Keratinocyte (primary cell): ENCODE results near the gene GTF2IRD1. TPM values are rescaled to one million over a fixed set of nuclear protein-coding genes. Genes with fewer than 3 reads are reported as not detected.

Experiments
- DNase-seq: peaks from one replicate; pipeline ENCODE4 v3.0.0-alpha.2; 2011; ENCODE audit warnings: low read depth, missing footprints, low spot score
- FAIRE-seq: peaks from 2 replicates; lab custom pipeline; 2011; peaks lifted over from hg19 to GRCh38; lab: Jason Lieb, UNC
- H2AFZ ChIP-seq: 2 replicates; pipeline ENCODE4 v1.6.0; 2012; ENCODE audit warnings: low read length, control low read depth, inconsistent platforms; ENCODE audit not compliant: control insufficient read depth
- H3K27ac ChIP-seq: 2 replicates; pipeline ENCODE4 v1.5.1; 2011; ENCODE audit warnings: low read length; ENCODE audit not compliant: control insufficient read depth, insufficient read depth
- H3K27me3 ChIP-seq: 3 replicates; pipeline ENCODE4 v1.6.0; 2011; ENCODE audit warnings: low read length; ENCODE audit not compliant: control insufficient read depth, insufficient read depth; ENCODE audit errors: extremely low read depth
- H3K36me3 ChIP-seq, 2 experiments: 2 replicates in 1 of 2; 3 replicates in 1 of 2; pipeline ENCODE4 v1.5.1; 2011; ENCODE audit warnings: low read length in 2 of 2, mild to moderate bottlenecking in 1 of 2; ENCODE audit not compliant: control insufficient read depth in 2 of 2, insufficient read depth in 2 of 2; ENCODE audit errors: extremely low read depth in 1 of 2
- H3K4me1 ChIP-seq: 3 replicates; pipeline ENCODE4 v1.5.1; 2011; ENCODE audit warnings: low read length; ENCODE audit not compliant: control insufficient read depth, insufficient read depth; ENCODE audit errors: extremely low read depth
- H3K4me2 ChIP-seq: 3 replicates; pipeline ENCODE4 v1.6.0; 2011; ENCODE audit warnings: low read depth, low read length; ENCODE audit not compliant: control insufficient read depth, insufficient read depth; ENCODE audit errors: extremely low read depth
- H3K4me3 ChIP-seq, 3 experiments: fragments of 200-600 bp in 1 of 3; sonication (generic) in 1 of 3; 2 replicates in 2 of 3; 3 replicates in 1 of 3; pipeline ENCODE4 v1.5.1; 2011 to 2016; ENCODE audit warnings: low read length in 3 of 3, mild to moderate bottlenecking in 3 of 3, control low read depth in 2 of 3, inconsistent platforms in 1 of 3, low read depth in 1 of 3, mixed read lengths in 1 of 3, mixed run types in 1 of 3, moderate library complexity in 1 of 3; ENCODE audit not compliant: control insufficient read depth in 2 of 3, insufficient read depth in 2 of 3; ENCODE audit errors: extremely low read depth in 1 of 3
- H3K79me2 ChIP-seq: 2 replicates; pipeline ENCODE4 v1.6.0; 2012; ENCODE audit warnings: low read length; ENCODE audit not compliant: control insufficient read depth, insufficient read depth
- H3K9ac ChIP-seq: 3 replicates; pipeline ENCODE4 v1.6.0; 2011; ENCODE audit warnings: low read length; ENCODE audit not compliant: control insufficient read depth, insufficient read depth; ENCODE audit errors: extremely low read depth
- H3K9me1 ChIP-seq: 3 replicates; pipeline ENCODE4 v1.6.0; 2011; ENCODE audit warnings: low read length; ENCODE audit not compliant: control insufficient read depth, insufficient read depth; ENCODE audit errors: extremely low read depth
- H3K9me3 ChIP-seq: 2 replicates; pipeline ENCODE4 v1.5.1; 2012; ENCODE audit warnings: low read depth, low read length; ENCODE audit not compliant: control insufficient read depth
- H4K20me1 ChIP-seq: 3 replicates; pipeline ENCODE4 v1.6.0; 2011; ENCODE audit warnings: low read length; ENCODE audit not compliant: control insufficient read depth, insufficient read depth; ENCODE audit errors: extremely low read depth
- EZH2 ChIP-seq: IDR thresholded peaks from one replicate; pipeline ENCODE4 v1.6.1; 2012; ENCODE audit warnings: inconsistent platforms, mild to moderate bottlenecking, low read length, moderate library complexity
- dilution Hi-C: fragments of 300-500 bp; cut with MboI; formaldehyde crosslinking; loops from one replicate; pipeline ENCODE4 v1.7.0; 2020; ENCODE audit warnings: low sequenced_read_pairs; ENCODE audit not compliant: extremely low pct_ligation_motif_present
- polyA plus RNA-seq, 5 experiments: library from polyadenylated mRNA; depleted of rRNA in 3 of 5; stranded (reverse) in 3 of 5; stranded (forward) in 1 of 5; unstranded in 1 of 5; fragments of >200 nt; gene quantifications; 1 replicate in 1 of 5; 2 replicates in 3 of 5; 3 replicates in 1 of 5; pipeline versions ENCODE4 v1.2.1 to v1.2.3, GENCODE V29; 2011 to 2012; ENCODE audit warnings: missing spikeins in 2 of 5, low read depth in 1 of 5, low replicate concordance in 1 of 5
- TF ChIP-seq, protein P1 (sequence below), 3 experiments: IDR thresholded peaks in 1 of 3; conservative IDR thresholded peaks in 1 of 3; optimal IDR thresholded peaks in 1 of 3; 2 replicates in 2 of 3; 3 replicates in 1 of 3; pipeline versions ENCODE3 to v1.5.1; 2011; ENCODE audit warnings: low read length in 3 of 3, mild to moderate bottlenecking in 3 of 3, moderate library complexity in 2 of 3, control low read depth in 1 of 3, inconsistent platforms in 1 of 3; ENCODE audit not compliant: insufficient read depth in 2 of 3; ENCODE audit errors: extremely low read depth in 1 of 3

Gene GTF2IRD1
- polyA plus RNA-seq, 1 donor (not counting 4 experiments of a cell fraction or from before 2014, with no cell fraction given) = 19.4 TPM

DNA sequence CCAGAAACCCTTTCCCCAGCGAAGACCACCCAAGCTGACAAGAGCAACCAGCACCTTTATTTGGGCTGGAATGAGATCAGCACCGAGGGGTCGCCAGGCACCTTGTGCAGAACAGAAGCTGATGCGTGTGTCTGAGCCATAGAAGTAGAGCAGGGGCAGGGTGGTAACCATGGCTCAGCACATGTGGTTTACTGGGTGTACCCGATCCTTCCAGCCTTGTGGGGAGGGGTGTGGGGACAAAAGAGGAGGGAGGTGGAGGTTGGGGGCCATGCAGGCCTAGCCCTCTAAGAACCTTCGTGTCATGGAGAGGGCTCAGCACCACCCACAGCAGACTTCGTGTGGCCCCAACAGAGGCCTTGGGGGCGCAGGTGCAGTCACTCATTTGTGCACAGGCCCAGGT is 119.8 kb downstream of the GTF2IRD1 start:
- Histone ChIP-seq H3K4me1 (peaks cover 17% of the 10 kb centered on the region), H3K79me2 (no peaks in the 10 kb centered on the region), H3K36me3 (peaks cover 0 to 2% of the 10 kb centered on the region in 2 experiments), H3K4me2 (no peak overlapping the region), H3K27ac (no peak overlapping the region), H3K9ac (no peak overlapping the region), H3K9me1 (no peaks in the 10 kb centered on the region), H3K9me3 (no peaks in the 10 kb centered on the region), H3K27me3 (no peaks in the 10 kb centered on the region), H3K4me3 (no peak overlapping the region), H4K20me1 (no peaks in the 10 kb centered on the region), H2AFZ (no peak overlapping the region)
- TF ChIP-seq, protein P1, sequence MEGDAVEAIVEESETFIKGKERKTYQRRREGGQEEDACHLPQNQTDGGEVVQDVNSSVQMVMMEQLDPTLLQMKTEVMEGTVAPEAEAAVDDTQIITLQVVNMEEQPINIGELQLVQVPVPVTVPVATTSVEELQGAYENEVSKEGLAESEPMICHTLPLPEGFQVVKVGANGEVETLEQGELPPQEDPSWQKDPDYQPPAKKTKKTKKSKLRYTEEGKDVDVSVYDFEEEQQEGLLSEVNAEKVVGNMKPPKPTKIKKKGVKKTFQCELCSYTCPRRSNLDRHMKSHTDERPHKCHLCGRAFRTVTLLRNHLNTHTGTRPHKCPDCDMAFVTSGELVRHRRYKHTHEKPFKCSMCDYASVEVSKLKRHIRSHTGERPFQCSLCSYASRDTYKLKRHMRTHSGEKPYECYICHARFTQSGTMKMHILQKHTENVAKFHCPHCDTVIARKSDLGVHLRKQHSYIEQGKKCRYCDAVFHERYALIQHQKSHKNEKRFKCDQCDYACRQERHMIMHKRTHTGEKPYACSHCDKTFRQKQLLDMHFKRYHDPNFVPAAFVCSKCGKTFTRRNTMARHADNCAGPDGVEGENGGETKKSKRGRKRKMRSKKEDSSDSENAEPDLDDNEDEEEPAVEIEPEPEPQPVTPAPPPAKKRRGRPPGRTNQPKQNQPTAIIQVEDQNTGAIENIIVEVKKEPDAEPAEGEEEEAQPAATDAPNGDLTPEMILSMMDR (optimal IDR thresholded peaks at IDR 0.05 in 1 of 3, IDR thresholded peaks at IDR 0.05 in 1 of 3, conservative IDR thresholded peaks at IDR 0.05 in 1 of 3; ENCODE audit: extremely low read depth in 1 of 3, insufficient read depth in 2 of 3, low read length in 3 of 3) = no peak
- TF ChIP-seq EZH2 = no peak
- no peak for FAIRE-seq
- no peak for DNase-seq
- dilution Hi-C loops = no loop called here

DNA sequence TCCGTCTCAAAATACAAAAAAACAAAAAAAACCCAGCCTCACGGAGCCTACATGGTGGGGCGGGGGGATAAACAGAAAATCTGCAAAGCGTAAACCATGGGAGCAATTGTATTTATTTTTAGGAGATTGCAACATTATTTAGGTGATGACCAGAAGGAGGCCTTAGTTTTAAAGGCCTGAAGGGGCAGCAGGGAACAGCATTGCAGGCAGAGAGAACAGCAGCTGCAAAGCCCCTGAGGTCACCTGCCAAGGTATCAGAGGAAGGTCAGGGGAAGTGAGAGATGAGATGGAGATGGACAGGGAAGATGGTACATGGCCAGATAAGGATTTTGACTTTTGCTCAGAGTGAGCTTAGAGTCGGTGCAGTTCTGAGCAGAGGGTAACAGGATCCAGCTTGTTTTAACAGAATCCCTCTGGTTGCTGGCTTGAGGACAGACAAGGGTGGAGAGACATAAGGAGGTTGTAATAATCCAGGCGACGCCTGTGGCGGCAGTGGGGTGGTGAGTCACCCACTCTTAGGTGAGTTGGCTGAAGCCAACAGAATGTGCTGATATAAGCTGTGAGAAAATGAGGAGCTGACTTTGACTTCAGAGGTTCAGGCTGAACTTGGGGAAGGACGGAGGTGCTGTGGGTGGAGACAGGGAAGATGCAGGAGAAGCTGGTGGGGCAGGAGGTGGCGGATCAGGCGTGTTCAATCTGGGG is 121.5 kb downstream of the GTF2IRD1 start:
- no peaks in the 10 kb centered on the region for H3K9me3 ChIP-seq
- peak; percentile 73 for DNase-seq
- no peaks in the 10 kb centered on the region for H4K20me1 ChIP-seq
- TF ChIP-seq, protein P1 (optimal IDR thresholded peaks at IDR 0.05 in 1 of 3, IDR thresholded peaks at IDR 0.05 in 1 of 3, conservative IDR thresholded peaks at IDR 0.05 in 1 of 3; ENCODE audit: extremely low read depth in 1 of 3, insufficient read depth in 2 of 3, low read length in 3 of 3) = no peak
- no peak for TF ChIP-seq EZH2
- no peak overlapping the region for H3K4me3 ChIP-seq
- no peaks in the 10 kb centered on the region for H3K79me2 ChIP-seq
- H3K9ac ChIP-seq = peak overlapping the region; percentile 62
- dilution Hi-C loops = no loop called here
- FAIRE-seq = peak; percentile 96
- H3K27ac ChIP-seq = peak overlapping the region; percentile 57
- H3K36me3 ChIP-seq = peaks cover 0 to 2% of the 10 kb centered on the region in 2 experiments
- no peaks in the 10 kb centered on the region for H3K27me3 ChIP-seq
- peak overlapping the region; percentile 72 for H2AFZ ChIP-seq
- H3K9me1 ChIP-seq = no peaks in the 10 kb centered on the region
- H3K4me2 ChIP-seq = peak overlapping the region; percentile 74
- H3K4me1 ChIP-seq = peaks cover 23% of the 10 kb centered on the region
